Gastrocnemius medialis (tissue), 4 donors: ENCODE measurements around the gene RREB1. TPM values are rescaled to one million over a fixed set of nuclear protein-coding genes. Genes with fewer than 3 reads are reported as not detected.
A peak's percentile ranks its signal among the peaks of the same experiment; 100 is the strongest.

Experiments
- ATAC-seq, 2 donors: fragments of 150-250 bp; one replicate each; pipeline ENCODE4 v1.9.1; 2016
- DNase-seq, 2 donors: peaks; one replicate each; pipeline ENCODE4 v3.0.0-alpha.2; 2019
- H3K27ac ChIP-seq, 4 donors: fragments of 200-600 bp; sonication (generic); 1 replicate in 1 of 4; 2 replicates in 3 of 4; pipeline ENCODE4 v1.5.1; 2016 to 2018; ENCODE audit warnings: mild to moderate bottlenecking in 2 of 4, moderate library complexity in 1 of 4
- H3K27me3 ChIP-seq, 3 donors: fragments of 200-600 bp; sonication (generic) in 2 of 3; 1 replicate in 1 of 3; 2 replicates in 2 of 3; pipeline versions ENCODE4 v1.5.1 to v1.6.0; 2016 to 2019; ENCODE audit warnings: mild to moderate bottlenecking in 1 of 3, moderate library complexity in 1 of 3
- H3K36me3 ChIP-seq, 2 donors: fragments of 200-600 bp; sonication (generic) in 1 of 2; one replicate each; pipeline ENCODE4 v1.5.1; 2017 to 2018
- H3K4me1 ChIP-seq, 2 donors: fragments of 200-600 bp; sonication (generic) in 1 of 2; one replicate each; pipeline ENCODE4 v1.5.1; 2016 to 2017; ENCODE audit warnings: mild to moderate bottlenecking in 2 of 2
- H3K4me3 ChIP-seq, 4 donors: fragments of 200-600 bp; sonication (generic) in 3 of 4; 1 replicate in 1 of 4; 2 replicates in 3 of 4; pipeline ENCODE4 v1.5.1; 2016 to 2019; ENCODE audit warnings: mild to moderate bottlenecking in 2 of 4
- H3K9me3 ChIP-seq, 3 donors: fragments of 200-600 bp; sonication (generic) in 2 of 3; 1 replicate in 1 of 3; 2 replicates in 2 of 3; pipeline ENCODE4 v1.5.1; 2016 to 2019
- CTCF ChIP-seq, 5 experiments: fragments of 450-650 bp in 3 of 5; fragments of 200-600 bp in 2 of 5; sonication (generic) in 2 of 5; IDR thresholded peaks in 4 of 5; conservative IDR thresholded peaks in 1 of 5; 1 replicate in 4 of 5; 2 replicates in 1 of 5; pipeline ENCODE4 v1.5.1; 2016 to 2019; ENCODE audit warnings: antibody characterized with exemption in 5 of 5, mild to moderate bottlenecking in 3 of 5, moderate library complexity in 3 of 5
- POLR2A ChIP-seq, 2 donors: fragments of 450-650 bp; IDR thresholded peaks; one replicate each; pipeline ENCODE4 v1.6.1; 2017; ENCODE audit warnings: antibody characterized with exemption in 2 of 2, mild to moderate bottlenecking in 2 of 2, moderate library complexity in 2 of 2
- in situ Hi-C, 4 donors: fragments of 200-750 bp; cut with MboI; loops; one replicate each; pipeline versions ENCODE4 v1.15.0 to v1.8.0; 2017; ENCODE audit warnings: low sequenced_read_pairs in 4 of 4
- intact Hi-C: fragments of 100-400 bp; cut with DNase I; formaldehyde crosslinking; loops from one replicate; pipeline ENCODE4 v1.15.1; 2023; ENCODE audit warnings: low total_unique reads
- total RNA-seq, 4 donors: library from RNA; depleted of rRNA; stranded (reverse); fragments of >200 nt; gene quantifications; one replicate each; pipeline versions ENCODE4 v1.1.0 to v1.2.3, GENCODE V29; 2016

RREB1 gene
- total RNA-seq, 4 donors from 2014 or later = 18.0 to 41.3 (median 39.2) TPM

GRCh38 chr6:7171733-7172132 lies 64.0 kb downstream of the RREB1 start:
- no peaks in the 10 kb centered on the region for H3K36me3 ChIP-seq
- H3K27ac ChIP-seq = peak overlapping the region; percentile 16 to 80 (median 70)
- H3K4me3 ChIP-seq = no peak overlapping the region
- no peak for DNase-seq
- ATAC-seq = no peak
- H3K27me3 ChIP-seq = no peaks in the 10 kb centered on the region
- H3K4me1 ChIP-seq = peaks cover 68 to 72% of the 10 kb centered on the region in 2 donors
- H3K9me3 ChIP-seq = no peaks in the 10 kb centered on the region
- in situ Hi-C loops = loop anchor here in 1 of 4 donors (5.0 kb wide), 1 partner anchor 41 kb away; no protein-coding TSS in a partner anchor
- TF ChIP-seq CTCF (IDR thresholded peaks at IDR 0.05 in 4 of 5, conservative IDR thresholded peaks at IDR 0.05 in 1 of 5) = no peak
- TF ChIP-seq POLR2A (IDR thresholded peaks at IDR 0.05) = no peak
- intact Hi-C loops = no loop called here

DNA sequence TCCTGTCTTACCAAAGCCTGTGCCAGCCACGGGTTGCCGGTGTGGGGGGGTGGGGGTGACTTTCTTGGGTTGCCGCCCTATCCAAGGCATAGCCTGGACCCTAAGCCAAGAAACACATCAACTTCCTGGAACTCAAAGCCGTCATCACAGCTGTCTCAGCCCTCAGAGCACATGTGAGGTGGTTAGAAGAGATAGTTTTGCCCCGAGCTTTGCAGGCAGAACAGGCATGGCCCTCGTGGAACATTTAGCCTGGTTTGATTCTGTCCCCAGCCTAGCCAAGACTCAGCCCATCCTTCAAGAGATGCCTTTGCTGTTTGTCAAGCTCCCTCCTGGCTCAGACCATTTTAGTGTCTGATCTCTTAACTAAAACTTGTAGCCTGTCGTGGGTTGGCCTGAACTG lies 64.9 kb downstream of the RREB1 start:
- H3K9me3 ChIP-seq = no peaks in the 10 kb centered on the region
- H3K27ac ChIP-seq = peak overlapping the region; percentile 53 to 71 (median 60)
- ATAC-seq (peak in 1 of 2 donors; percentile 28), DNase-seq (no peak)
- no peak for TF ChIP-seq POLR2A (IDR thresholded peaks at IDR 0.05)
- TF ChIP-seq CTCF (IDR thresholded peaks at IDR 0.05 in 4 of 5, conservative IDR thresholded peaks at IDR 0.05 in 1 of 5) = no peak
- in situ Hi-C loops = loop anchor here in 1 of 4 donors (5.0 kb wide), 1 partner anchor 40 kb away; no protein-coding TSS in a partner anchor
- no peaks in the 10 kb centered on the region for H3K27me3 ChIP-seq
- peaks cover 0 to 2% of the 10 kb centered on the region in 2 donors for H3K36me3 ChIP-seq
- peaks cover 59 to 66% of the 10 kb centered on the region in 2 donors for H3K4me1 ChIP-seq
- H3K4me3 ChIP-seq = no peak overlapping the region
- intact Hi-C loops = no loop called here

- H3K4me1 ChIP-seq = peaks cover 46 to 54% of the 10 kb centered on the region in 2 donors
- TF ChIP-seq CTCF (IDR thresholded peaks at IDR 0.05 in 4 of 5, conservative IDR thresholded peaks at IDR 0.05 in 1 of 5) (no peak), POLR2A (IDR thresholded peaks at IDR 0.05) (no peak)
- in situ Hi-C loops (loop anchor here in 1 of 4 donors (5.0 kb wide), 1 partner anchor 38 kb away; no protein-coding TSS in a partner anchor), intact Hi-C loops (no loop called here)
- H3K27me3 ChIP-seq = no peaks in the 10 kb centered on the region
- H3K4me3 ChIP-seq = no peak overlapping the region
- peak overlapping the region in 2 of 4 donors; percentile 5 to 63 for H3K27ac ChIP-seq
- peaks cover 0 to 16% of the 10 kb centered on the region in 2 donors for H3K36me3 ChIP-seq
- no peak for DNase-seq
- no peak for ATAC-seq
- H3K9me3 ChIP-seq = no peaks in the 10 kb centered on the region
Measured at GRCh38 chr6:7173843-7174503, 66.2 kb downstream of the RREB1 start.

DNA sequence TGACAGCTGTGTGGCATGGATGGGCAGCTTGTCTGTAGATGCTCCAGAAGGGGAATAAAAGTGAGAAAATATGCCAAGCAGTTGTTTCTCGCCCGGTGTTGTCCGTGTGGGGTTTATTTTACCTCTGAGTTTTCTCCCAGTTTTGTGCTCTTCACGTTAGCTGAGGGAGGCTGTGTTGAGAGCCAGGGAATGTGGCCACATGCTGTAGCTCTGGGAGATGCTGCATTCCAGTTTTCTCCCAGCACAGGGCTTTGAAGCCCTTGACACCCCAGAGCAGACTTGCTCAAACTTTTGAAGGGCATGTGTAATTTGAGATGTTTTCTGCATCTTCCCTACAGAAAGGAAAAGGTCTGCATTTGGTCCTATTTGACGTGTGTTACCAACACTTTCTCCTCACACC lies 67.7 kb downstream of the RREB1 start:
- no peaks in the 10 kb centered on the region for H3K27me3 ChIP-seq
- peaks cover 0 to 26% of the 10 kb centered on the region in 2 donors for H3K36me3 ChIP-seq
- no peak for ATAC-seq
- H3K9me3 ChIP-seq = no peaks in the 10 kb centered on the region
- H3K4me1 ChIP-seq = peaks cover 31 to 39% of the 10 kb centered on the region in 2 donors
- in situ Hi-C loops = no loop called here
- intact Hi-C loops = no loop called here
- no peak overlapping the region for H3K4me3 ChIP-seq
- peak overlapping the region; percentile 2 to 38 (median 10) for H3K27ac ChIP-seq
- DNase-seq = no peak
- TF ChIP-seq CTCF (IDR thresholded peaks at IDR 0.05 in 4 of 5, conservative IDR thresholded peaks at IDR 0.05 in 1 of 5) (no peak), POLR2A (IDR thresholded peaks at IDR 0.05) (no peak)
